CD14-positive monocyte (primary cell): Measurements from ENCODE around the gene UNC5C. TPM values are rescaled to one million over a fixed set of nuclear protein-coding genes. Genes with fewer than 3 reads are reported as not detected.

Experiments
- DNase-seq, 3 donors: peaks; one replicate each; pipeline ENCODE4 v3.0.0-alpha.2; 2011 to 2022
- H2AFZ ChIP-seq: 2 replicates; pipeline ENCODE4 v1.6.0; 2012; ENCODE audit warnings: mild to moderate bottlenecking, low read depth, low read length, inconsistent platforms; ENCODE audit not compliant: insufficient read depth, poor library complexity, severe bottlenecking
- H3K27ac ChIP-seq, 2 donors: 1 replicate in 1 of 2; 2 replicates in 1 of 2; pipeline ENCODE4 v1.5.1; 2012 to 2013; ENCODE audit warnings: low read length in 2 of 2, control low read depth in 1 of 2, inconsistent platforms in 1 of 2, low read depth in 1 of 2, mild to moderate bottlenecking in 1 of 2
- H3K27me3 ChIP-seq, 2 donors: one replicate each; pipeline versions ENCODE4 v1.6.0 to v1.6.1; 2011 to 2013; ENCODE audit warnings: low read length in 2 of 2; ENCODE audit not compliant: control insufficient read depth in 2 of 2, insufficient read depth in 2 of 2
- H3K36me3 ChIP-seq, 2 donors: replicated peaks in 1 of 2; 1 replicate in 1 of 2; 2 replicates in 1 of 2; pipeline versions ENCODE4 v1.5.1 to v1.6.1; 2012 to 2013; ENCODE audit warnings: low read length in 2 of 2, control low read depth in 1 of 2, inconsistent platforms in 1 of 2, mild to moderate bottlenecking in 1 of 2; ENCODE audit not compliant: insufficient read depth in 2 of 2, control insufficient read depth in 1 of 2
- H3K4me1 ChIP-seq, 2 donors: 1 replicate in 1 of 2; 2 replicates in 1 of 2; pipeline versions ENCODE4 v1.5.1 to v1.6.1; 2012 to 2013; ENCODE audit warnings: low read length in 2 of 2, control low read depth in 1 of 2, inconsistent platforms in 1 of 2, mild to moderate bottlenecking in 1 of 2, moderate library complexity in 1 of 2; ENCODE audit not compliant: insufficient read depth in 2 of 2, control insufficient read depth in 1 of 2
- H3K4me2 ChIP-seq: replicated peaks from 2 replicates; pipeline ENCODE3; 2012; ENCODE audit warnings: low read length, moderate library complexity, mild to moderate bottlenecking; ENCODE audit not compliant: poor library complexity, severe bottlenecking; ENCODE audit errors: extremely low read depth
- H3K4me3 ChIP-seq, 3 experiments: fragments of 200-600 bp in 1 of 3; sonication (generic) in 1 of 3; replicated peaks in 1 of 3; 1 replicate in 2 of 3; 2 replicates in 1 of 3; pipeline ENCODE4 v1.5.1; 2011 to 2013; ENCODE audit warnings: low read length in 3 of 3, mild to moderate bottlenecking in 3 of 3, control low read depth in 2 of 3, low read depth in 2 of 3, inconsistent platforms in 1 of 3, moderate library complexity in 1 of 3
- H3K79me2 ChIP-seq: 2 replicates; pipeline ENCODE4 v1.6.0; 2012; ENCODE audit warnings: mild to moderate bottlenecking, control low read depth, inconsistent platforms, low read length, moderate library complexity; ENCODE audit not compliant: insufficient read depth
- H3K9ac ChIP-seq: 2 replicates; pipeline ENCODE4 v1.6.0; 2017; ENCODE audit warnings: low read length, mild to moderate bottlenecking; ENCODE audit not compliant: insufficient read depth, poor library complexity, severe bottlenecking
- H3K9me3 ChIP-seq, 2 donors: replicated peaks in 1 of 2; 1 replicate in 1 of 2; 2 replicates in 1 of 2; pipeline versions ENCODE4 v1.5.1 to v1.6.1; 2012 to 2013; ENCODE audit warnings: low read length in 2 of 2, control low read depth in 1 of 2; ENCODE audit not compliant: control insufficient read depth in 1 of 2, insufficient read depth in 1 of 2
- H4K20me1 ChIP-seq: 2 replicates; pipeline ENCODE4 v1.6.0; 2012; ENCODE audit warnings: mild to moderate bottlenecking, low read length, control low read depth, moderate library complexity; ENCODE audit not compliant: insufficient read depth
- H3K27ac Mint-ChIP-seq, 7 donors: one replicate each; pipeline ENCODE4 v1.8.0; 2020; ENCODE audit warnings: mild to moderate bottlenecking in 7 of 7, mixed read lengths in 7 of 7, moderate library complexity in 6 of 7, inconsistent platforms in 2 of 7
- H3K27me3 Mint-ChIP-seq, 3 donors: one replicate each; pipeline ENCODE4 v1.8.0; 2021 to 2022; ENCODE audit warnings: low read depth in 3 of 3, mild to moderate bottlenecking in 3 of 3, mixed read lengths in 3 of 3, moderate library complexity in 3 of 3, inconsistent platforms in 1 of 3
- H3K36me3 Mint-ChIP-seq, 2 donors: one replicate each; pipeline ENCODE4 v1.8.0; 2020; ENCODE audit warnings: mixed read lengths in 2 of 2, inconsistent platforms in 1 of 2, mild to moderate bottlenecking in 1 of 2
- H3K4me1 Mint-ChIP-seq: one replicate; pipeline ENCODE4 v1.8.0; 2020; ENCODE audit warnings: mild to moderate bottlenecking, mixed read lengths
- H3K4me3 Mint-ChIP-seq, 2 donors: one replicate each; pipeline ENCODE4 v1.8.0; 2020; ENCODE audit warnings: mild to moderate bottlenecking in 2 of 2, mixed read lengths in 2 of 2, moderate library complexity in 1 of 2
- H3K9me3 Mint-ChIP-seq, 7 donors: one replicate each; pipeline ENCODE4 v1.8.0; 2020 to 2022; ENCODE audit warnings: mixed read lengths in 7 of 7, mild to moderate bottlenecking in 6 of 7, moderate library complexity in 6 of 7, inconsistent platforms in 2 of 7
- WGBS: methylation state at CpG from one replicate; pipeline ENCODE4 v1.1.5; 2013; ENCODE audit warnings: missing lambda C conversion rate; ENCODE audit not compliant: insufficient coverage; 5-methylcytosine and 5-hydroxymethylcytosine counted together
- intact Hi-C, 2 donors: fragments of 100-400 bp; cut with micrococcal nuclease; formaldehyde crosslinking; loops; one replicate each; pipeline versions ENCODE4 v1.15.0 to v1.15.1; 2023
- polyA plus RNA-seq, 3 donors: library from polyadenylated mRNA; depleted of rRNA in 1 of 3; unstranded in 2 of 3; stranded (reverse) in 1 of 3; fragments of 300-500 nt in 2 of 3; fragments of >200 nt in 1 of 3; fragmentation: Illumina TruSeq in 2 of 3; gene quantifications; 1 replicate in 2 of 3; 2 replicates in 1 of 3; pipeline ENCODE4 v1.2.3, GENCODE V29; 2012 to 2021
- TF ChIP-seq, protein P1 (sequence below): fragments of 200-600 bp; IDR thresholded peaks from one replicate; pipeline ENCODE4 v1.8.0; 2022; ENCODE audit warnings: antibody characterized with exemption, mild to moderate bottlenecking

Gene UNC5C
- polyA plus RNA-seq, 3 donors: 0.03 TPM; not detected in 2

DNA sequence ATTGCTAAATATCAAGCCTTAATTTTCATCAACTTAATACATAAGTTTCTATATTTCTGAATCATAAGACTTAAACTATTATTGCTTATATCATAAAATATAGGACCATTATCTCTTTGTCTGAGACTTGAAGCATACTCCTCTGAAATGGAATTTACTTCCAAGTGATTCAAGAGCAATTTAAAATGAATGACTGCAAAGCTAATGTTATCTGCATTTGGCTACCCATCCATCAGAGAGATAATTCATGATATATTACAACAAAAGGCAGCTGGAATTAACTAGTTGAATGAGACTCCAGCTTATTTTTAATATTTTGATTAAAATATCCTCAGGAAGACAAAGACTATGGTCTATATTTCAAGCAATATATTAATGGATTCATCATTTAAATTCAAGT is 208.6 kb downstream of the UNC5C start:
- Mint-ChIP-seq H3K4me3 (no peak overlapping the region), H3K9me3 (peaks cover 0 to 14% (median 8%) of the 10 kb centered on the region in 7 donors), H3K36me3 (no peaks in the 10 kb centered on the region), H3K4me1 (no peaks in the 10 kb centered on the region), H3K27ac (no peak overlapping the region), H3K27me3 (no peaks in the 10 kb centered on the region)
- TF ChIP-seq, protein P1, sequence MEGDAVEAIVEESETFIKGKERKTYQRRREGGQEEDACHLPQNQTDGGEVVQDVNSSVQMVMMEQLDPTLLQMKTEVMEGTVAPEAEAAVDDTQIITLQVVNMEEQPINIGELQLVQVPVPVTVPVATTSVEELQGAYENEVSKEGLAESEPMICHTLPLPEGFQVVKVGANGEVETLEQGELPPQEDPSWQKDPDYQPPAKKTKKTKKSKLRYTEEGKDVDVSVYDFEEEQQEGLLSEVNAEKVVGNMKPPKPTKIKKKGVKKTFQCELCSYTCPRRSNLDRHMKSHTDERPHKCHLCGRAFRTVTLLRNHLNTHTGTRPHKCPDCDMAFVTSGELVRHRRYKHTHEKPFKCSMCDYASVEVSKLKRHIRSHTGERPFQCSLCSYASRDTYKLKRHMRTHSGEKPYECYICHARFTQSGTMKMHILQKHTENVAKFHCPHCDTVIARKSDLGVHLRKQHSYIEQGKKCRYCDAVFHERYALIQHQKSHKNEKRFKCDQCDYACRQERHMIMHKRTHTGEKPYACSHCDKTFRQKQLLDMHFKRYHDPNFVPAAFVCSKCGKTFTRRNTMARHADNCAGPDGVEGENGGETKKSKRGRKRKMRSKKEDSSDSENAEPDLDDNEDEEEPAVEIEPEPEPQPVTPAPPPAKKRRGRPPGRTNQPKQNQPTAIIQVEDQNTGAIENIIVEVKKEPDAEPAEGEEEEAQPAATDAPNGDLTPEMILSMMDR: no peak
- Histone ChIP-seq H2AFZ (no peak overlapping the region), H3K36me3 (no peaks in the 10 kb centered on the region), H3K27me3 (no peaks in the 10 kb centered on the region), H4K20me1 (no peaks in the 10 kb centered on the region), H3K9me3 (peaks cover 0 to 17% of the 10 kb centered on the region in 2 donors), H3K4me3 (no peak overlapping the region), H3K27ac (no peak overlapping the region), H3K79me2 (no peaks in the 10 kb centered on the region), H3K4me1 (no peaks in the 10 kb centered on the region), H3K4me2 (no peak overlapping the region), H3K9ac (no peak overlapping the region)
- intact Hi-C loops: no loop called here
- no peak for DNase-seq

DNA sequence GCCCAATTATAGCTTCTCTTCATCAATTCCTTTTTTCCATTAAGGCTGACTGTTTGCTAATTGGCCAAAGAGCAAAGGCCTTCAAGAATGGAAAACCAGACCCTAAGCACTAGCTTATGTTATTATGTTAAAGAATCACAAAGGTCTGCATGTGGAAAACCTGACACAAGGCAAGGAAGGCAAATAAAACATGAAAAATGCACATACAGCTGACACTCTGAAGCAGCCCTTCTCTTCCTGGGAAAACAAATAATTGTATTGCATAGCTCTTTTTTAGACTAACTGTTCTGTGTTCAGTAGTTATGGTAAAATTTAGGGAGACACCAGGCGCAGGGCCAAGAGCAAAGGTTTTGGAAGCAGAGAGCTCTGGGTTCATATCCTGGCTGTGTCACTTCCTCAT is 223.1 kb downstream of the UNC5C start:
- no peak for DNase-seq
- Mint-ChIP-seq H3K27me3 (no peaks in the 10 kb centered on the region), H3K27ac (no peak overlapping the region), H3K4me1 (no peaks in the 10 kb centered on the region), H3K4me3 (no peak overlapping the region), H3K9me3 (peaks cover 0 to 9% (median 2%) of the 10 kb centered on the region in 7 donors), H3K36me3 (no peaks in the 10 kb centered on the region)
- Histone ChIP-seq H4K20me1 (no peaks in the 10 kb centered on the region), H3K4me3 (no peak overlapping the region), H3K4me2 (no peak overlapping the region), H3K36me3 (no peaks in the 10 kb centered on the region), H3K9ac (no peak overlapping the region), H3K4me1 (no peaks in the 10 kb centered on the region), H3K27me3 (no peaks in the 10 kb centered on the region), H2AFZ (no peak overlapping the region), H3K79me2 (no peaks in the 10 kb centered on the region), H3K9me3 (peaks cover 0 to 4% of the 10 kb centered on the region in 2 donors), H3K27ac (no peak overlapping the region)
- WGBS: no CpG with 5 or more reads among the region's 1 CpG
- intact Hi-C loops: no loop called here
- TF ChIP-seq, protein P1: no peak
